HepG2 (cell line): Measurements from ENCODE around the gene NANOS1. TPM values are rescaled to one million over a fixed set of nuclear protein-coding genes. Genes with fewer than 3 reads are reported as not detected.

Source experiments
- BCL3 ChIP-seq: sonication (generic); formaldehyde crosslinking; IDR thresholded peaks from 2 replicates; pipeline ENCODE4 v1.5.1; 2020; ENCODE audit warnings: mild to moderate bottlenecking, missing genetic modification reagents, moderate library complexity
- DZIP1 ChIP-seq: sonication (generic); formaldehyde crosslinking; IDR thresholded peaks from 2 replicates; pipeline ENCODE4 v1.5.0; 2020; ENCODE audit warnings: mild to moderate bottlenecking, missing genetic modification reagents
- PATZ1 ChIP-seq: sonication (generic); formaldehyde crosslinking; IDR thresholded peaks from 2 replicates; pipeline ENCODE4 v1.4.0; 2020; ENCODE audit warnings: missing genetic modification reagents
- PAX8 ChIP-seq: sonication (generic); formaldehyde crosslinking; IDR thresholded peaks from 2 replicates; pipeline ENCODE4 v1.8.0; 2022; ENCODE audit warnings: mild to moderate bottlenecking, missing genetic modification reagents, borderline replicate concordance
- TAF1 ChIP-seq: sonication (generic); formaldehyde crosslinking; IDR thresholded peaks from 2 replicates; pipeline ENCODE4 v1.4.0; 2020; ENCODE audit warnings: missing genetic modification reagents
- ZNF350 ChIP-seq: sonication (generic); formaldehyde crosslinking; IDR thresholded peaks from 2 replicates; pipeline ENCODE4 v1.4.0; 2020; ENCODE audit warnings: mild to moderate bottlenecking, low read depth, missing genetic modification reagents, borderline replicate concordance
- ZNF687 ChIP-seq: sonication (generic); formaldehyde crosslinking; IDR thresholded peaks from 2 replicates; pipeline ENCODE4 v1.5.1; 2020; ENCODE audit warnings: mild to moderate bottlenecking, missing genetic modification reagents, moderate library complexity
- polyA plus RNA-seq, 8 experiments: library from polyadenylated mRNA; depleted of rRNA in 3 of 8; stranded (reverse) in 7 of 8; unstranded in 1 of 8; fragments of >200 nt; fragmentation: Illumina TruSeq in 4 of 8; extraction: Trizol in 4 of 8; gene quantifications; 2 replicates each; pipeline versions ENCODE4 v1.2.1 to v1.2.3, GENCODE V29; 2011 to 2016; ENCODE audit warnings: low read depth in 4 of 8, missing spikeins in 1 of 8, mixed read lengths in 1 of 8; ENCODE audit not compliant: insufficient read depth in 1 of 8
- total RNA-seq, 5 experiments: library from RNA; depleted of rRNA; stranded (reverse); fragments of >200 nt; fragmentation: Illumina TruSeq; extraction: Trizol; gene quantifications; 2 replicates each; pipeline ENCODE4 v1.2.3, GENCODE V29; 2016; ENCODE audit warnings: low read depth in 1 of 5
- TF ChIP-seq, protein P1 (sequence below): IDR thresholded peaks from 2 replicates; pipeline ENCODE4 v1.4.0; 2020; ENCODE audit warnings: mild to moderate bottlenecking, missing genetic modification reagents
- TF ChIP-seq, protein P2 (sequence below): sonication (generic); formaldehyde crosslinking; IDR thresholded peaks from 2 replicates; pipeline ENCODE4 v1.8.0; 2022; ENCODE audit warnings: mild to moderate bottlenecking, missing genetic modification reagents; ENCODE audit not compliant: insufficient replicate concordance

NANOS1 gene
- total and polyA plus RNA-seq, 2 of the 13 experiments (the other 11 are each of a cell fraction or from before 2014, with no cell fraction given): 1.7 to 2.2 TPM

- TF ChIP-seq DZIP1 (CRISPR knock-in tag) (0 out of 2 replicates have a peak, but pooled peaks have one; percentile 44), ZNF350 (CRISPR knock-in tag) (peak; percentile 53; the same call in 1 of the 2 replicates), PATZ1 (CRISPR knock-in tag) (peak; percentile 92), PAX8 (CRISPR knock-in tag) (no peak), TAF1 (CRISPR knock-in tag) (0 out of 2 replicates have a peak, but pooled peaks have one; percentile 42), BCL3 (CRISPR knock-in tag) (0 out of 2 replicates have a peak, but pooled peaks have one; percentile 36), ZNF687 (CRISPR knock-in tag) (peak; percentile 82)
- TF ChIP-seq, protein P1, sequence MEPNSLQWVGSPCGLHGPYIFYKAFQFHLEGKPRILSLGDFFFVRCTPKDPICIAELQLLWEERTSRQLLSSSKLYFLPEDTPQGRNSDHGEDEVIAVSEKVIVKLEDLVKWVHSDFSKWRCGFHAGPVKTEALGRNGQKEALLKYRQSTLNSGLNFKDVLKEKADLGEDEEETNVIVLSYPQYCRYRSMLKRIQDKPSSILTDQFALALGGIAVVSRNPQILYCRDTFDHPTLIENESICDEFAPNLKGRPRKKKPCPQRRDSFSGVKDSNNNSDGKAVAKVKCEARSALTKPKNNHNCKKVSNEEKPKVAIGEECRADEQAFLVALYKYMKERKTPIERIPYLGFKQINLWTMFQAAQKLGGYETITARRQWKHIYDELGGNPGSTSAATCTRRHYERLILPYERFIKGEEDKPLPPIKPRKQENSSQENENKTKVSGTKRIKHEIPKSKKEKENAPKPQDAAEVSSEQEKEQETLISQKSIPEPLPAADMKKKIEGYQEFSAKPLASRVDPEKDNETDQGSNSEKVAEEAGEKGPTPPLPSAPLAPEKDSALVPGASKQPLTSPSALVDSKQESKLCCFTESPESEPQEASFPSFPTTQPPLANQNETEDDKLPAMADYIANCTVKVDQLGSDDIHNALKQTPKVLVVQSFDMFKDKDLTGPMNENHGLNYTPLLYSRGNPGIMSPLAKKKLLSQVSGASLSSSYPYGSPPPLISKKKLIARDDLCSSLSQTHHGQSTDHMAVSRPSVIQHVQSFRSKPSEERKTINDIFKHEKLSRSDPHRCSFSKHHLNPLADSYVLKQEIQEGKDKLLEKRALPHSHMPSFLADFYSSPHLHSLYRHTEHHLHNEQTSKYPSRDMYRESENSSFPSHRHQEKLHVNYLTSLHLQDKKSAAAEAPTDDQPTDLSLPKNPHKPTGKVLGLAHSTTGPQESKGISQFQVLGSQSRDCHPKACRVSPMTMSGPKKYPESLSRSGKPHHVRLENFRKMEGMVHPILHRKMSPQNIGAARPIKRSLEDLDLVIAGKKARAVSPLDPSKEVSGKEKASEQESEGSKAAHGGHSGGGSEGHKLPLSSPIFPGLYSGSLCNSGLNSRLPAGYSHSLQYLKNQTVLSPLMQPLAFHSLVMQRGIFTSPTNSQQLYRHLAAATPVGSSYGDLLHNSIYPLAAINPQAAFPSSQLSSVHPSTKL (CRISPR knock-in tag): no peak
- TF ChIP-seq, protein P2, sequence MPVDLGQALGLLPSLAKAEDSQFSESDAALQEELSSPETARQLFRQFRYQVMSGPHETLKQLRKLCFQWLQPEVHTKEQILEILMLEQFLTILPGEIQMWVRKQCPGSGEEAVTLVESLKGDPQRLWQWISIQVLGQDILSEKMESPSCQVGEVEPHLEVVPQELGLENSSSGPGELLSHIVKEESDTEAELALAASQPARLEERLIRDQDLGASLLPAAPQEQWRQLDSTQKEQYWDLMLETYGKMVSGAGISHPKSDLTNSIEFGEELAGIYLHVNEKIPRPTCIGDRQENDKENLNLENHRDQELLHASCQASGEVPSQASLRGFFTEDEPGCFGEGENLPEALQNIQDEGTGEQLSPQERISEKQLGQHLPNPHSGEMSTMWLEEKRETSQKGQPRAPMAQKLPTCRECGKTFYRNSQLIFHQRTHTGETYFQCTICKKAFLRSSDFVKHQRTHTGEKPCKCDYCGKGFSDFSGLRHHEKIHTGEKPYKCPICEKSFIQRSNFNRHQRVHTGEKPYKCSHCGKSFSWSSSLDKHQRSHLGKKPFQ (CRISPR knock-in tag): peak; percentile 32
Measured at GRCh38 chr10:119028900-119029612, 458 bp upstream of the NANOS1 start (continued).
